Tibial nerve (tissue), 4 donors: Measurements from ENCODE around the gene HPSE2. TPM values are rescaled to one million over a fixed set of nuclear protein-coding genes. Genes with fewer than 3 reads are reported as not detected.

Experiments
- DNase-seq, 2 donors: peaks; one replicate each; pipeline ENCODE4 v3.0.0-alpha.2; 2019; ENCODE audit warnings: low spot score in 2 of 2
- H3K27ac ChIP-seq, 4 donors: fragments of 200-600 bp; sonication (generic) in 3 of 4; one replicate each; pipeline ENCODE4 v1.5.1; 2017 to 2019; ENCODE audit warnings: mild to moderate bottlenecking in 1 of 4
- H3K27me3 ChIP-seq, 2 donors: fragments of 200-600 bp; sonication (generic) in 1 of 2; one replicate each; pipeline versions ENCODE4 v1.5.1 to v1.6.0; 2017 to 2019
- H3K36me3 ChIP-seq, 3 donors: fragments of 200-600 bp; sonication (generic); one replicate each; pipeline ENCODE4 v1.5.1; 2018 to 2019
- H3K4me1 ChIP-seq, 4 donors: fragments of 200-600 bp; sonication (generic) in 3 of 4; one replicate each; pipeline ENCODE4 v1.5.1; 2017 to 2019
- H3K4me3 ChIP-seq, 4 donors: fragments of 200-600 bp; sonication (generic) in 3 of 4; one replicate each; pipeline ENCODE4 v1.5.1; 2017 to 2019; ENCODE audit warnings: mild to moderate bottlenecking in 1 of 4, moderate library complexity in 1 of 4
- H3K9me3 ChIP-seq, 4 donors: fragments of 200-600 bp; sonication (generic) in 3 of 4; one replicate each; pipeline ENCODE4 v1.5.1; 2017 to 2019
- CTCF ChIP-seq, 5 experiments: fragments of 200-600 bp in 3 of 5; fragments of 450-650 bp in 2 of 5; sonication (generic) in 3 of 5; IDR thresholded peaks; one replicate each; pipeline ENCODE4 v1.5.1; 2016 to 2019; ENCODE audit warnings: antibody characterized with exemption in 5 of 5, mild to moderate bottlenecking in 3 of 5, moderate library complexity in 2 of 5
- EP300 ChIP-seq, 2 donors: sonication (generic); formaldehyde crosslinking; IDR thresholded peaks; one replicate each; pipeline ENCODE4 v1.6.1; 2017; ENCODE audit warnings: antibody characterized with exemption in 2 of 2, mild to moderate bottlenecking in 1 of 2
- POLR2A ChIP-seq, 2 donors: fragments of 450-650 bp; IDR thresholded peaks; one replicate each; pipeline ENCODE4 v1.6.1; 2017; ENCODE audit warnings: antibody characterized with exemption in 2 of 2, mild to moderate bottlenecking in 2 of 2, moderate library complexity in 2 of 2
- WGBS, 2 donors: methylation state at CpG; one replicate each; pipeline ENCODE4 v1.1.5; 2018; 5-methylcytosine and 5-hydroxymethylcytosine counted together
- total RNA-seq, 4 donors: library from RNA; depleted of rRNA; stranded (reverse); fragments of >200 nt; gene quantifications; one replicate each; pipeline ENCODE4 v1.1.0, GENCODE V29; 2016

HPSE2 gene
- total RNA-seq, 4 donors from 2014 or later = 0.63 TPM; not detected in 3

- no peaks in the 10 kb centered on the region for H3K27me3 ChIP-seq
- TF ChIP-seq CTCF (IDR thresholded peaks at IDR 0.05) (no peak), EP300 (IDR thresholded peaks at IDR 0.05) (no peak), POLR2A (IDR thresholded peaks at IDR 0.05) (no peak)
- H3K4me1 ChIP-seq = no peaks in the 10 kb centered on the region
- no peak overlapping the region for H3K27ac ChIP-seq
- H3K4me3 ChIP-seq = no peak overlapping the region
- DNase-seq = no peak
- H3K36me3 ChIP-seq = no peaks in the 10 kb centered on the region
- H3K9me3 ChIP-seq = peaks cover 0 to 33% (median 0%) of the 10 kb centered on the region in 4 donors
- 100% methylated on average over 1 of the region's 1 CpG for WGBS, 2 donors
Observed at GRCh38 chr10:99124376-99124775, 111.3 kb downstream of the HPSE2 start.

GRCh38 chr10:99123851-99124250 lies 111.8 kb downstream of the HPSE2 start:
- no peaks in the 10 kb centered on the region for H3K4me1 ChIP-seq
- 84 to 85% methylated on average over 5 of the region's 5 CpGs for WGBS, 2 donors
- no peak overlapping the region for H3K4me3 ChIP-seq
- H3K27me3 ChIP-seq = no peaks in the 10 kb centered on the region
- H3K9me3 ChIP-seq = peaks cover 0 to 33% (median 0%) of the 10 kb centered on the region in 4 donors
- H3K27ac ChIP-seq = no peak overlapping the region
- no peaks in the 10 kb centered on the region for H3K36me3 ChIP-seq
- TF ChIP-seq CTCF (IDR thresholded peaks at IDR 0.05) (no peak), POLR2A (IDR thresholded peaks at IDR 0.05) (no peak), EP300 (IDR thresholded peaks at IDR 0.05) (no peak)
- DNase-seq = no peak

- TF ChIP-seq POLR2A (IDR thresholded peaks at IDR 0.05) = no peak
- no peak for TF ChIP-seq CTCF (IDR thresholded peaks at IDR 0.05)
- no peak for TF ChIP-seq EP300 (IDR thresholded peaks at IDR 0.05)
Observed at GRCh38 chr10:99123336-99123735, 112.3 kb downstream of the HPSE2 start.

GRCh38 chr10:99119258-99119748 lies 116.3 kb downstream of the HPSE2 start:
- Histone ChIP-seq H3K4me1 (no peaks in the 10 kb centered on the region), H3K27ac (no peak overlapping the region), H3K27me3 (no peaks in the 10 kb centered on the region), H3K36me3 (no peaks in the 10 kb centered on the region), H3K4me3 (no peak overlapping the region), H3K9me3 (peaks cover 0 to 3% (median 0%) of the 10 kb centered on the region in 4 donors)
- DNase-seq = no peak
- TF ChIP-seq EP300 (IDR thresholded peaks at IDR 0.05) = no peak
- TF ChIP-seq POLR2A (IDR thresholded peaks at IDR 0.05) = no peak
- TF ChIP-seq CTCF (IDR thresholded peaks at IDR 0.05) = no peak

More at GRCh38 chr10:99123336-99123735, 112.3 kb downstream of the HPSE2 start:
- Histone ChIP-seq H3K27me3 (no peaks in the 10 kb centered on the region), H3K36me3 (no peaks in the 10 kb centered on the region), H3K27ac (no peak overlapping the region), H3K9me3 (peaks cover 0 to 30% (median 0%) of the 10 kb centered on the region in 4 donors), H3K4me3 (no peak overlapping the region), H3K4me1 (no peaks in the 10 kb centered on the region)
- WGBS, 2 donors = 79 to 89% methylated on average over 3 of the region's 3 CpGs
- DNase-seq = no peak

- Histone ChIP-seq H3K9me3 (peaks cover 0 to 3% (median 0%) of the 10 kb centered on the region in 4 donors), H3K4me1 (no peaks in the 10 kb centered on the region), H3K4me3 (no peak overlapping the region), H3K36me3 (no peaks in the 10 kb centered on the region), H3K27me3 (no peaks in the 10 kb centered on the region), H3K27ac (no peak overlapping the region)
- no peak for DNase-seq
- TF ChIP-seq EP300 (IDR thresholded peaks at IDR 0.05) (no peak), POLR2A (IDR thresholded peaks at IDR 0.05) (no peak), CTCF (IDR thresholded peaks at IDR 0.05) (no peak)
Observed at GRCh38 chr10:99115703-99116102, 119.9 kb downstream of the HPSE2 start.
